Ishikawa (cell line): ENCODE measurements around the gene CCT6B.

Experiments
- CEBPB ChIP-seq: IDR thresholded peaks from 2 replicates; pipeline ENCODE4 v1.6.1; 2012
- CREB1 ChIP-seq: IDR thresholded peaks from 2 replicates; pipeline ENCODE4 v1.6.1; 2012; ENCODE audit warnings: low read depth
- EGR1 ChIP-seq: IDR thresholded peaks from 2 replicates; pipeline ENCODE4 v1.6.1; 2012
- EP300 ChIP-seq: IDR thresholded peaks from 2 replicates; pipeline ENCODE4 v1.6.1; 2012; ENCODE audit warnings: borderline replicate concordance
- FOXM1 ChIP-seq: IDR thresholded peaks from 2 replicates; pipeline ENCODE4 v1.6.1; 2012; ENCODE audit warnings: low read depth, borderline replicate concordance
- MAX ChIP-seq: IDR thresholded peaks from 2 replicates; pipeline ENCODE4 v1.6.1; 2012
- TAF1 ChIP-seq: IDR thresholded peaks from 2 replicates; pipeline ENCODE4 v1.6.1; 2012; ENCODE audit warnings: low read depth, mild to moderate bottlenecking
- YY1 ChIP-seq: IDR thresholded peaks from 2 replicates; pipeline ENCODE4 v1.6.1; 2012; ENCODE audit warnings: low read depth
- ZBTB7A ChIP-seq: IDR thresholded peaks from 2 replicates; pipeline ENCODE4 v1.6.1; 2012; ENCODE audit warnings: low read depth
- TF ChIP-seq, protein P1 (sequence below): IDR thresholded peaks from 2 replicates; pipeline ENCODE4 v1.6.1; 2012

DNA sequence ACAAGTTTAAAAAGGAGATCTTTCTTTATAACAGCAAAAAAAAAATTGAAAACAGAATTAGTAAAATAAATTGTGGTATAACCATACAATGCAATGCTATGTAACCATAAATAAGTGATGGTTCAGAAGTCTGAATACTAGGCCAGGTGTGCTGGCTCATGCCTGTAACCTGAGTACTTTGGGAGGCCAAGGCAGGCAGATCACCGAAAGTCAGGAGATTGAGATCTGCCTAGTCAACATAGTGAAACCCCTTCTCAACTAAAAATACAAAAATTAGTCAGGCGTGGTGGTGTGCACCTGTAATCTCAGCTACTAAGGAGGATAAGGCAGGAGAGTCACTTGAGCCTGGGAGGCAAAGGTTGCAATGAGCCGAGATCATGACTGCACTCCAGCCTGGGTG lies 34.6 kb downstream of the CCT6B start:
- TF ChIP-seq, protein P1, sequence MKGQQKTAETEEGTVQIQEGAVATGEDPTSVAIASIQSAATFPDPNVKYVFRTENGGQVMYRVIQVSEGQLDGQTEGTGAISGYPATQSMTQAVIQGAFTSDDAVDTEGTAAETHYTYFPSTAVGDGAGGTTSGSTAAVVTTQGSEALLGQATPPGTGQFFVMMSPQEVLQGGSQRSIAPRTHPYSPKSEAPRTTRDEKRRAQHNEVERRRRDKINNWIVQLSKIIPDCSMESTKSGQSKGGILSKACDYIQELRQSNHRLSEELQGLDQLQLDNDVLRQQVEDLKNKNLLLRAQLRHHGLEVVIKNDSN, result no peak
- TF ChIP-seq TAF1, result no peak
- TF ChIP-seq MAX, result no peak
- TF ChIP-seq FOXM1, result no peak
- no peak for TF ChIP-seq ZBTB7A
- no peak for TF ChIP-seq YY1
- no peak for TF ChIP-seq CEBPB
- TF ChIP-seq EP300, result no peak
- no peak for TF ChIP-seq EGR1
- TF ChIP-seq CREB1, result no peak
